ENCODE measurements around the gene OTUD4. TPM values are rescaled to one million over a fixed set of nuclear protein-coding genes. Genes with fewer than 3 reads are reported as not detected.
"Not testable (repeated sequence)": the region's sequence is repeated elsewhere in the genome, so short reads cannot be mapped to it uniquely, and the experiment has no call there.

OTUD4 gene
- 10 to 100 TPM in 1 of 3 donors, 1 to 10 TPM in 2; 3.0 to 13.0 (median 8.2) TPM for polyA plus RNA-seq

- DNase-seq, result peak; percentile 97 to 98 (median 97)
- Mint-ChIP-seq H3K9me3 (no peaks in the 10 kb centered on the region), H3K4me3 (peak within 1 kb of the TSS; percentile 93 to 97 (median 96)), H3K36me3 (peaks cover 0 to 3% (median 0%) of the 10 kb centered on the region in 3 donors), H3K27ac (peak within 1 kb of the TSS; percentile 94 to 100 (median 99)), H3K4me1 (peaks cover 40 to 42% of the 10 kb centered on the region in 2 donors), H3K27me3 (ENCODE audit: low read depth in 3 of 3) (peaks cover 0 to 21% (median 14%) of the 10 kb centered on the region in 3 donors)
Measured at GRCh38 chr4:145180298-145181090, at the start of gene OTUD4. Gene OTUD4 (minus strand): TSS chr4:145180589. CDS start chr4:145179973, 616 bp downstream.

GRCh38 chr4:145223228-145223627, 42.8 kb upstream of the OTUD4 start:
- H3K4me3 Mint-ChIP-seq; H3K4me1 Mint-ChIP-seq; H3K9me3 Mint-ChIP-seq; H3K27ac Mint-ChIP-seq; H3K36me3 Mint-ChIP-seq; DNase-seq; H3K27me3 Mint-ChIP-seq (ENCODE audit: low read depth in 3 of 3): not testable (repeated sequence)

DNA sequence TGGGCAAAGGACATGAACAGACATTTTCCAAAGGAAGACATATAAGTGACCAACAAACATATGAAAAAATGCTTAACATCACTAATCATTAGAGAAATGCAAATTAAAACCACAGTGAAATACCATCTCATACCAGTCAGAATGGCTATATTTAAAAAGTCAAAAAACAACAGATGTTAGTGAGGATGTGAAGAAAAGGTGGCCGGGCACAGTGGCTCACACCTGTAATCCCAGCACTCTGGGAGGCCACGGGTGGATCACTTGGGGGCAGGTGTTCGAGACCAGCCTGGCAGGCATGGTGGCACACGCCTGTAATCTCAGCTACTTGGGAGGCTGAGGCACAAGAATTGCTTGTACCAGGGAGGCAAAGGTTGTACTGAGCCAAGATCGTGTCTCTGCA, 41.1 kb upstream of the OTUD4 start:
- not testable (repeated sequence) for DNase-seq; H3K27me3 Mint-ChIP-seq (ENCODE audit: low read depth in 3 of 3); H3K9me3 Mint-ChIP-seq; H3K36me3 Mint-ChIP-seq; H3K4me1 Mint-ChIP-seq; H3K4me3 Mint-ChIP-seq; H3K27ac Mint-ChIP-seq

GRCh38 chr4:145219090-145219489, 38.7 kb upstream of the OTUD4 start:
- H3K36me3 Mint-ChIP-seq, result no peaks in the 10 kb centered on the region
- no peaks in the 10 kb centered on the region for H3K9me3 Mint-ChIP-seq
- H3K4me1 Mint-ChIP-seq, result no peaks in the 10 kb centered on the region
- H3K27ac Mint-ChIP-seq, result no peak overlapping the region
- DNase-seq, result no peak
- no peak overlapping the region for H3K4me3 Mint-ChIP-seq
- peaks cover 2 to 8% (median 4%) of the 10 kb centered on the region in 3 donors for H3K27me3 Mint-ChIP-seq (ENCODE audit: low read depth in 3 of 3)

GRCh38 chr4:145218251-145218650, 37.9 kb upstream of the OTUD4 start:
- peaks cover 2 to 8% (median 4%) of the 10 kb centered on the region in 3 donors for H3K27me3 Mint-ChIP-seq (ENCODE audit: low read depth in 3 of 3)
- H3K27ac Mint-ChIP-seq, result no peak overlapping the region
- H3K4me1 Mint-ChIP-seq, result no peaks in the 10 kb centered on the region
- H3K4me3 Mint-ChIP-seq, result no peak overlapping the region
- no peaks in the 10 kb centered on the region for H3K9me3 Mint-ChIP-seq
- no peak for DNase-seq
- H3K36me3 Mint-ChIP-seq, result no peaks in the 10 kb centered on the region

DNA sequence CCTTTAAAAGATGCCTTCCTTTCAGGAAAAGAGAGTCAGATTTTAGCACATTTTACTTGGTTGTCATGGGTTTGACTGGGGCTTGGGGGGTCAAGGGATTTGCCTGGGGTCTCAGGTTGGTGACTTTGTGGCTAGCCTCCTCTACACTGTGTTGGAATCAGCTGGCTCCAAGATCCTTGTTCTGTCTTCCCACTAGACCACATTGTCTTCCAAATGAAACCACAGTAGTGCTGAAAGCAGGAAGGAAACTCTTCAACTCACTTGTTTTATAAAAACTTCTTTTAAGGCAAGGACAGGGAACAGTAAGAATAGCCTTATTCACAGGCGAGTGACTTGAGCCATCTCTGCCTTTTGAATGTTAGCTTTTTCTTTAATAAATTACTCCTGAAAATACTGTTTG, 37.0 kb upstream of the OTUD4 start:
- Mint-ChIP-seq H3K27me3 (ENCODE audit: low read depth in 3 of 3) (peaks cover 2 to 8% (median 4%) of the 10 kb centered on the region in 3 donors), H3K9me3 (no peaks in the 10 kb centered on the region), H3K4me3 (no peak overlapping the region), H3K4me1 (no peaks in the 10 kb centered on the region), H3K27ac (no peak overlapping the region), H3K36me3 (no peaks in the 10 kb centered on the region)
- DNase-seq, result no peak

GRCh38 chr4:145216535-145216934, 36.1 kb upstream of the OTUD4 start:
- no peak overlapping the region for H3K27ac Mint-ChIP-seq
- H3K4me1 Mint-ChIP-seq, result no peaks in the 10 kb centered on the region
- DNase-seq, result no peak
- H3K4me3 Mint-ChIP-seq, result no peak overlapping the region
- H3K36me3 Mint-ChIP-seq, result no peaks in the 10 kb centered on the region
- peaks cover 2 to 6% (median 5%) of the 10 kb centered on the region in 3 donors for H3K27me3 Mint-ChIP-seq (ENCODE audit: low read depth in 3 of 3)
- no peaks in the 10 kb centered on the region for H3K9me3 Mint-ChIP-seq

DNA sequence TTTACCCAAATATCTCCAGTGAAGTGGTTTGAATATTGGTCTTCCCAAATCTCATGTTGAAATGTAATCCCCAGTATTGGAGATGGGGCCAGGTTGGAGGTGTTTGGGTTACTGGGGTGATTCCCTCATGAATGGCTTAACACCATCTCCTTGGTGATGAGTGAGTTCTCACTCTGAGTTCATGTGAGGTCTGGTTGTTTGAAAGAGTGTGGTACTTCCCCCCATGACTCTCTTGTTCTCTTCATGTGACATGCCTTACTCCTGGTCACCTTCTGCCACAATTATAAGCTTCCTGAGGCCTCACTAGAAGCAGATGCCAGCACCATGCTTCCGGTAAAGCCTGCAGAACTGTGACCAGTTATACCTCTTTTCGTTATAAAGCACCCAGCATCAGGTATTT, 32.9 kb upstream of the OTUD4 start:
- DNase-seq, result no peak
- no peaks in the 10 kb centered on the region for H3K36me3 Mint-ChIP-seq
- no peaks in the 10 kb centered on the region for H3K9me3 Mint-ChIP-seq
- H3K4me1 Mint-ChIP-seq, result no peaks in the 10 kb centered on the region
- H3K27me3 Mint-ChIP-seq (ENCODE audit: low read depth in 3 of 3), result peaks cover 0 to 5% (median 1%) of the 10 kb centered on the region in 3 donors
- no peak overlapping the region for H3K4me3 Mint-ChIP-seq
- no peak overlapping the region for H3K27ac Mint-ChIP-seq

GRCh38 chr4:145207934-145208333, 27.5 kb upstream of the OTUD4 start:
- peaks cover 0 to 1% (median 0%) of the 10 kb centered on the region in 3 donors for H3K27me3 Mint-ChIP-seq (ENCODE audit: low read depth in 3 of 3)
- no peaks in the 10 kb centered on the region for H3K9me3 Mint-ChIP-seq
- no peak overlapping the region for H3K4me3 Mint-ChIP-seq
- H3K27ac Mint-ChIP-seq, result no peak overlapping the region
- no peaks in the 10 kb centered on the region for H3K4me1 Mint-ChIP-seq
- no peaks in the 10 kb centered on the region for H3K36me3 Mint-ChIP-seq
- no peak for DNase-seq

DNA sequence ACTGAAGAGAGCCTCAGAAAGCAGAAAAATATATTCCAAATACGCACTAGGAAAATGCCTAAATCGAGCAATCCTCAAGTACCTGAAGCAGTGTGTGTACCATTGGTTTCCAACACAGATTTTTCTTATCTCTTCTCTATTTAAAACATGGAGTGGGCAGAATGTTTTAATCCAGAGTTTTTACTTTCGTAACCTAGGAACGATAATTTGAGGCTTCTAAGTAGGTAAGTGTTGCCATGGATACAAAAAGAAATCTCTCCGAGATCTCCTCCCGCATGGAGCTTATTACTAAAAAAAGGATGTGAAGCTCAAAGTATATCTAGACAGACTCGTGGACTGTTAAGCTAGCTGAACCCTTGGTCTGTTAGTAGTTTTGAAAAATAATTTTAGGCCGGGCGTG, 23.0 kb upstream of the OTUD4 start:
- Mint-ChIP-seq H3K36me3 (no peaks in the 10 kb centered on the region), H3K4me3 (no peak overlapping the region), H3K4me1 (no peaks in the 10 kb centered on the region), H3K9me3 (no peaks in the 10 kb centered on the region), H3K27me3 (ENCODE audit: low read depth in 3 of 3) (no peaks in the 10 kb centered on the region), H3K27ac (no peak overlapping the region)
- DNase-seq, result no peak

DNA sequence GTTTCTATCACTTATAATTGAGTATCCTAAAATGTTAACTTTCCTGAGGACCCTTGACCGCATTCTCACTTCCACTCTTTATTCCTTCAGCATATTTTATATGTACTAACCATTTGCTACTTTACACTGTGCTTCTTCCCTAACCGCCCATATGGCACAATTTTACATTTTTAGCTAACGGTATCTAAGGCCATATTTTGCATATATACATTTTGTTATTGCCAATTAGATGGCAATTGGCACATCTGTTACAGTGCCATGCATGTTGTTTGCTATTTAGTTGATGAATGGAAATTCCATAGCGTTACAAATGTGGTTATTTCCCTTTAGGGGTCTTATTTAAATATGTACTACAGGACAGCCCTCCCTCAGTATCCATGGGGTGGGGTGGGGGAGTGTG, 20.0 kb upstream of the OTUD4 start:
- Mint-ChIP-seq H3K27ac (peak overlapping the region in 1 of 6 donors; percentile 24), H3K27me3 (ENCODE audit: low read depth in 3 of 3) (no peaks in the 10 kb centered on the region), H3K4me1 (no peaks in the 10 kb centered on the region), H3K36me3 (no peaks in the 10 kb centered on the region), H3K4me3 (no peak overlapping the region), H3K9me3 (no peaks in the 10 kb centered on the region)
- DNase-seq, result no peak

DNA sequence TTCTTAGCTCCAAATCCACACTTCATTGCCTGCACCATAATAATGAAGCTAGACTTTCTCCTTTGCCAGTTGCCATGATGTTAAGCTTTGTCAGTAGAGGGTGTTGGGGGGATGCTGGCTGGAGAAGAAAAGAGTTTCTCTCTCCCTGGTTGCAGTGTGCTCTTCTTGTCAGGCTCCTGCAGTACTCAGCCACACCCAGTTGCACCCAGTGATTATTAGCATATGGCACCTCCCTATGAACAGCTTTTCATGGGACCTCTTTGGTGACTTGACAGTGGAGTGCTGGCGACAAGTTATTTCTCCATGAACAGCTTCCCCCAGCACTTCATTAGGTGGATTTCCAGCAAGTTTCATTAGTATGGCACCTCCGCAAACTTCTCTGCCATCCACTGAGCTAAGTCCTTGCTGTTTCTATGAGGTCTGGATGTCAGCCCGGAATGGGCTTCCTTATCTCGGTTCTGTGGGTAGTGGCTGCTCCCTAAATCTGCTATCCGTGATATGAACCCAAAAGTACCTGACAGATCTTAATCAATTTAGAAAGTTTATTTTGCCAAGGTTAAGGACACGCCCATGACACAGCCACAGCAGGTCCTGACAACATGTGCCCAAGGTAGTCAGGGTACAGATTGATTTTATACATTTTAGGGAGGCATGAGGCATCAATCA, 18.8 kb upstream of the OTUD4 start:
- Mint-ChIP-seq H3K4me1 (no peaks in the 10 kb centered on the region), H3K27ac (no peak overlapping the region), H3K36me3 (no peaks in the 10 kb centered on the region), H3K9me3 (no peaks in the 10 kb centered on the region), H3K27me3 (ENCODE audit: low read depth in 3 of 3) (no peaks in the 10 kb centered on the region), H3K4me3 (no peak overlapping the region)
- no peak for DNase-seq

DNA sequence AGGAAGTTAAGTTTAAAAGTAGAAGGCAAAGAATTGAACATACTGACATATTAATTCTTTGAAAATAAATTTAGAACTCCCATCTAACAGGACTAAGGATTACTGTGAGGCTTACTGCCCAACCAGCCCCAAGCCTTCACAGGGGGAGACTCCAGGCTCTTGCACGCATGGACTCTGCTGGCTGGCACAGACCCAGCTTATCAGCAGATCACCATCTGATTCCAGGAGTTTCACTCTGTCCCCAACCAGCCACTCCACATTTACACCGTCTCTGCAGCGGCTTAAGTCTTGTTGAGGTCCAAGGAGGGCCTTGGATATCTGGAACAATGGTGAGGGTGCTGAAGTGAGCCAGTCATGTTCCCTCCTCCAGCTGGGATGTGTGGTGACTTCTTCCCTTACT, 16.4 kb upstream of the OTUD4 start:
- Mint-ChIP-seq H3K27me3 (ENCODE audit: low read depth in 3 of 3) (peaks cover 0 to 3% (median 0%) of the 10 kb centered on the region in 3 donors), H3K27ac (no peak overlapping the region), H3K36me3 (no peaks in the 10 kb centered on the region), H3K4me1 (no peaks in the 10 kb centered on the region), H3K9me3 (no peaks in the 10 kb centered on the region), H3K4me3 (no peak overlapping the region)
- no peak for DNase-seq

DNA sequence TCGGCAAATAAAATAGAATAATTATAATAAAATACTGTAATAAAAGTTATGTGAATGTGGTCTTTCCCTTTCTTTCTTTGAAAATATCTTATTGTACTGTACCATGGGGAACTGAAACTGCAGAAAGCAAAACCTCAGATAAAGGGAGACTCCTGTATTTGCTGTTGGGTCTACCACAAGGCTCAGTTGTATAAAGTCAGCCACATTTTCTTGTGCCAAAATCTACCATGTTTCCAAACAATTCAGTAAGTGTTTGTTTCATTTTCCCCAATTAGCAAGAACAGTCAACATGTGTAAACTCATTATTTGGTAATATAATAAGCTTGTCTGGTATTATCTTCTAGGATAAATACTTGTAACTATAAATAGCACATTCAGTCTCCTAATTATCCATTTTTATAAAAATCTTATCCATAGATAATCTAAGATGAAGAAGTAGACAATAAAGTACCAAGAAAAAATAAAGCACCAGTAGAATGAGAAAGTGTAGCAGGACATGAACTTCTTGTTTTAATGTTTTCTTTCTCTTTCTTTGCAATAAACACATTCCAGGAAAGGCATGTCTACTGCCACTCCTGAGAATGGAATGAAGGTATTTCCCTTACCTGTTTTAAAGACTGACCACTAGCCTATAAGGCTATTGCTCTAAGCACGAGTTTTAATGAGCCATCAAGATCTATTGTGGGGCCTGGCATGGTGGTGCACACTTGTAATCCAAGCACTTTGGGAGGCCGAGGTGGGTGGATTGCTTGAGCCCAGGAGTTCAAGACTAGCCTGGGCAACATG, 15.0 kb upstream of the OTUD4 start:
- H3K27ac Mint-ChIP-seq, result no peak overlapping the region
- no peaks in the 10 kb centered on the region for H3K9me3 Mint-ChIP-seq
- peaks cover 0 to 3% (median 2%) of the 10 kb centered on the region in 3 donors for H3K27me3 Mint-ChIP-seq (ENCODE audit: low read depth in 3 of 3)
- no peaks in the 10 kb centered on the region for H3K4me1 Mint-ChIP-seq
- no peak overlapping the region for H3K4me3 Mint-ChIP-seq
- DNase-seq, result no peak
- H3K36me3 Mint-ChIP-seq, result no peaks in the 10 kb centered on the region

Measured in immature natural killer cell (primary cell).